ENCODE measurements around the gene MAPK8. TPM values are rescaled to one million over a fixed set of nuclear protein-coding genes. Genes with fewer than 3 reads are reported as not detected.
A peak's percentile ranks its signal among the peaks of the same experiment; 100 is the strongest.

Gene MAPK8
- total and polyA plus RNA-seq, 9 of the 15 experiments (the other 6 are each of a cell fraction or from before 2014, with no cell fraction given) = 6.4 to 159 (median 71.0) TPM

- Histone ChIP-seq H3K9me3 (replicated peaks; ENCODE audit: control insufficient read depth, insufficient read depth, low read depth, low read length) (no peaks in the 10 kb centered on the region), H3K9me1 (ENCODE audit: control insufficient read depth, insufficient read depth, low read length) (no peaks in the 10 kb centered on the region), H3K79me2 (ENCODE audit: control insufficient read depth, insufficient read depth, low read length) (peaks cover 81% of the 10 kb centered on the region), H4K20me1 (replicated peaks; ENCODE audit: control insufficient read depth, insufficient read depth, low read length) (no peaks in the 10 kb centered on the region), H3K4me3 (no peak overlapping the region), H3K4me1 (replicated peaks in 1 of 2; ENCODE audit: control insufficient read depth in 2 of 2, insufficient read depth in 2 of 2, low read length in 2 of 2) (peaks cover 6 to 43% of the 10 kb centered on the region in 2 experiments), H3K9ac (ENCODE audit: insufficient read depth in 1 of 2, low read depth in 2 of 2, low read length in 2 of 2) (peak overlapping the region in 1 of 2 experiments; percentile 14; a peak in 1 of 4 replicates), H3K36me3 (ENCODE audit: control insufficient read depth, insufficient read depth, low read length) (no peaks in the 10 kb centered on the region; the same call in 2 of the 3 replicates), H2AFZ (ENCODE audit: low read depth, low read length) (no peak overlapping the region), H3K4me2 (ENCODE audit: insufficient read depth, low read length) (no peak overlapping the region), H3K27ac (ENCODE audit: extremely low read depth, low read depth, low read length) (peak overlapping the region; percentile 34; the same call in 2 of the 3 replicates), H3K27me3 (ENCODE audit: control insufficient read depth in 2 of 2, insufficient read depth in 2 of 2, low read length in 2 of 2) (no peaks in the 10 kb centered on the region)
- no TSS peak for BruUV-seq (replicated peaks)
- ChIA-PET CTCF (ENCODE audit: low intra/inter-chr PET ratio) (no interaction called here), POLR2A (interaction anchor here (1.0 to 1.9 kb wide), 2 partner anchors 8 to 28 kb away, joined by 3 to 4 read pairs; no protein-coding TSS in a partner anchor)
- peak; percentile 15 for ATAC-seq
- FAIRE-seq = no peak
- intact Hi-C loops (cut with micrococcal nuclease) = no loop called here
- 0 out of 2 replicates have a peak, but pooled peaks have one; percentile 72 for TF ChIP-seq HMBOX1 (IDR thresholded peaks at IDR 0.05)
- TF ChIP-seq RBM25 (IDR thresholded peaks at IDR 0.05; ENCODE audit: low read depth, low read length, severe bottlenecking) = peak; percentile 64
- no peak for TF ChIP-seq KLF10 (CRISPR knock-in tag; IDR thresholded peaks at IDR 0.05)
- TF ChIP-seq ZNF134 (CRISPR knock-in tag; conservative IDR thresholded peaks at IDR 0.05) = peak; percentile 95
- in situ Hi-C loops (cut with MboI) = no loop called here
- DNase-seq (ENCODE audit: extremely low read depth in 1 of 4, low spot score in 3 of 4) = no peak
- 59% methylated on average over 2 of the region's 2 CpGs for whole genome bisulfite sequencing (ENCODE audit: insufficient coverage, low coverage, missing lambda C conversion rate)
Measured at GRCh38 chr10:48389846-48390557, 83.5 kb downstream of the MAPK8 start.

Measured in K562 (cell line).